SU-DHL-6 (cell line): Measurements from ENCODE around the gene CCDC187.

Experiments
- H2AFZ ChIP-seq: fragments of 200-600 bp; sonication (generic); 2 replicates; pipeline ENCODE4 v1.6.1; 2014; ENCODE audit warnings: low read depth, mild to moderate bottlenecking, moderate library complexity, mixed read lengths, antibody characterized with exemption, low read length; ENCODE audit not compliant: severe bottlenecking
- H3F3A ChIP-seq: fragments of 200-600 bp; shearing (Covaris generic); 2 replicates; pipeline ENCODE4 v1.6.0; 2016; ENCODE audit warnings: antibody characterized with exemption, mild to moderate bottlenecking; ENCODE audit not compliant: insufficient read depth
- H3K27ac ChIP-seq: fragments of 200-600 bp; sonication (generic); 2 replicates; pipeline ENCODE4 v1.5.1; 2016; ENCODE audit warnings: low read depth, mild to moderate bottlenecking, low read length, moderate library complexity, mixed read lengths
- H3K27me3 ChIP-seq: fragments of 200-600 bp; sonication (generic), shearing (Covaris generic); 2 replicates; pipeline ENCODE4 v1.6.0; 2014; ENCODE audit warnings: mild to moderate bottlenecking, low read length
- H3K36me3 ChIP-seq: fragments of 200-600 bp; sonication (generic); 2 replicates; pipeline ENCODE4 v1.6.1; 2014; ENCODE audit warnings: mild to moderate bottlenecking, low read length, mixed read lengths
- H3K4me2 ChIP-seq: fragments of 300-600, 200-600 bp; shearing (Covaris generic), sonication (generic); 2 replicates; pipeline ENCODE4 v1.6.0; 2014; ENCODE audit warnings: low read length, low read depth, mild to moderate bottlenecking; ENCODE audit not compliant: poor library complexity, severe bottlenecking
- H3K4me3 ChIP-seq: fragments of 200-600 bp; sonication (generic); 2 replicates; pipeline ENCODE4 v1.5.1; 2014; ENCODE audit warnings: antibody characterized with exemption, low read length, mild to moderate bottlenecking, mixed read lengths; ENCODE audit not compliant: insufficient read depth, poor library complexity, severe bottlenecking
- H3K79me2 ChIP-seq: fragments of 200-600 bp; sonication (generic); 2 replicates; pipeline ENCODE4 v1.6.1; 2014; ENCODE audit warnings: mild to moderate bottlenecking, low read length, moderate library complexity; ENCODE audit not compliant: insufficient read depth
- H3K9ac ChIP-seq: fragments of 200-600 bp; sonication (generic); 2 replicates; pipeline ENCODE4 v1.7.0; 2014; ENCODE audit warnings: mild to moderate bottlenecking, low read length
- H3K9me2 ChIP-seq: fragments of 200-600 bp; sonication (generic); replicated peaks from 2 replicates; pipeline ENCODE4 v1.6.1; 2014; ENCODE audit warnings: low read length; ENCODE audit not compliant: insufficient read depth
- H3K9me3 ChIP-seq: fragments of 200-600 bp; sonication (generic); 2 replicates; pipeline ENCODE4 v1.6.1; 2014; ENCODE audit warnings: low read length, mixed read lengths; ENCODE audit not compliant: insufficient read depth
- H4K20me1 ChIP-seq: fragments of 200-600 bp; sonication (generic); 2 replicates; pipeline ENCODE4 v1.6.1; 2014; ENCODE audit warnings: low read depth, mild to moderate bottlenecking, antibody characterized with exemption, low read length, moderate library complexity, mixed read lengths
- EZH2phosphoT487 ChIP-seq: fragments of 200-600 bp; sonication (generic), shearing (Covaris generic); conservative IDR thresholded peaks from 2 replicates; pipeline ENCODE4 v1.6.1; 2018; ENCODE audit warnings: mild to moderate bottlenecking, antibody characterized with exemption, low read length, moderate library complexity, mixed read lengths
- TF ChIP-seq, protein P1 (sequence below): fragments of 200-600 bp; sonication (generic); IDR thresholded peaks from one replicate; pipeline ENCODE4 v1.5.1; 2017; ENCODE audit warnings: antibody characterized with exemption, mild to moderate bottlenecking, low read length, moderate library complexity; ENCODE audit not compliant: insufficient read depth, poor library complexity, severe bottlenecking

CCDC187 gene

GRCh38 chr9:136289651-136290507, 14.0 kb downstream of the CCDC187 start:
- H3K9me3 ChIP-seq, result no peaks in the 10 kb centered on the region; the same call in 1 of the 2 replicates
- H3K4me3 ChIP-seq, result no peak overlapping the region
- H2AFZ ChIP-seq, result no peak overlapping the region
- no peak overlapping the region for H3K9ac ChIP-seq
- TF ChIP-seq EZH2phosphoT487, result no peak
- H3K79me2 ChIP-seq, result no peaks in the 10 kb centered on the region
- H3K4me2 ChIP-seq, result no peak overlapping the region
- no peaks in the 10 kb centered on the region for H4K20me1 ChIP-seq
- no peaks in the 10 kb centered on the region for H3K9me2 ChIP-seq
- no peak overlapping the region for H3K27ac ChIP-seq
- no peaks in the 10 kb centered on the region for H3K36me3 ChIP-seq
- H3K27me3 ChIP-seq, result no peaks in the 10 kb centered on the region
- no peaks in the 10 kb centered on the region for H3F3A ChIP-seq

- Histone ChIP-seq H3K4me2 (no peak overlapping the region), H3K4me3 (no peak overlapping the region), H2AFZ (no peak overlapping the region), H3K27me3 (no peaks in the 10 kb centered on the region), H3K9ac (no peak overlapping the region), H3K36me3 (no peaks in the 10 kb centered on the region), H3F3A (no peaks in the 10 kb centered on the region), H3K79me2 (no peaks in the 10 kb centered on the region), H4K20me1 (no peaks in the 10 kb centered on the region), H3K9me3 (no peaks in the 10 kb centered on the region), H3K27ac (no peak overlapping the region), H3K9me2 (no peaks in the 10 kb centered on the region)
- TF ChIP-seq EZH2phosphoT487, result no peak
- TF ChIP-seq, protein P1, sequence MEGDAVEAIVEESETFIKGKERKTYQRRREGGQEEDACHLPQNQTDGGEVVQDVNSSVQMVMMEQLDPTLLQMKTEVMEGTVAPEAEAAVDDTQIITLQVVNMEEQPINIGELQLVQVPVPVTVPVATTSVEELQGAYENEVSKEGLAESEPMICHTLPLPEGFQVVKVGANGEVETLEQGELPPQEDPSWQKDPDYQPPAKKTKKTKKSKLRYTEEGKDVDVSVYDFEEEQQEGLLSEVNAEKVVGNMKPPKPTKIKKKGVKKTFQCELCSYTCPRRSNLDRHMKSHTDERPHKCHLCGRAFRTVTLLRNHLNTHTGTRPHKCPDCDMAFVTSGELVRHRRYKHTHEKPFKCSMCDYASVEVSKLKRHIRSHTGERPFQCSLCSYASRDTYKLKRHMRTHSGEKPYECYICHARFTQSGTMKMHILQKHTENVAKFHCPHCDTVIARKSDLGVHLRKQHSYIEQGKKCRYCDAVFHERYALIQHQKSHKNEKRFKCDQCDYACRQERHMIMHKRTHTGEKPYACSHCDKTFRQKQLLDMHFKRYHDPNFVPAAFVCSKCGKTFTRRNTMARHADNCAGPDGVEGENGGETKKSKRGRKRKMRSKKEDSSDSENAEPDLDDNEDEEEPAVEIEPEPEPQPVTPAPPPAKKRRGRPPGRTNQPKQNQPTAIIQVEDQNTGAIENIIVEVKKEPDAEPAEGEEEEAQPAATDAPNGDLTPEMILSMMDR, result no peak
Measured at GRCh38 chr9:136287960-136288753, 15.7 kb downstream of the CCDC187 start.

DNA sequence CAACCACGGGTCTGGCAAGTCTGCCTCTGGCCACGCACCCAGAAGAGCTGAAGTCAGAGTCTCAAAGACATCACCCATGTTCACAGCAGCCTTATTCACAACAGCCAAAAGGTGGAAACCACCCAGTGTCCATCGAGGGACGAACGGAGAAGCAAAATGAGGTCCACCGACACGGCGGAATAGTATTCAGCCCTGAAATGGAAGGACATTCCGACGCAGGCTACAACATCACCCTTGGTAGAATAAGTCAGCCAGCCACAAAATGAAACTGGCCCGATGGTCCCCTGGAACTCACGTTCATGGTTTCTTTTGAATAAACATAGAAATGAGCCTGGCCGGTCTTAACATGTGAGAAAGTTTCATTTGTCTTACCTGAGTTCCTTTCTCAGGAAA, 16.9 kb downstream of the CCDC187 start:
- Histone ChIP-seq H3K27ac (no peak overlapping the region), H3K36me3 (no peaks in the 10 kb centered on the region), H3K4me3 (no peak overlapping the region), H2AFZ (no peak overlapping the region), H4K20me1 (no peaks in the 10 kb centered on the region), H3K9me3 (no peaks in the 10 kb centered on the region), H3K9me2 (no peaks in the 10 kb centered on the region), H3K9ac (no peak overlapping the region), H3K27me3 (no peaks in the 10 kb centered on the region), H3F3A (no peaks in the 10 kb centered on the region), H3K4me2 (no peak overlapping the region), H3K79me2 (no peaks in the 10 kb centered on the region)
- TF ChIP-seq, protein P1, result no peak
- no peak for TF ChIP-seq EZH2phosphoT487
